ENCODE measurements around the gene CYSTM1. TPM values are rescaled to one million over a fixed set of nuclear protein-coding genes. Genes with fewer than 3 reads are reported as not detected.

Gene CYSTM1
- total and polyA plus RNA-seq, 10 donors = 25.8 to 78.3 (median 38.3) TPM

GRCh38 chr5:140252470-140253126, 77.6 kb downstream of the CYSTM1 start:
- Histone ChIP-seq H3K9me3 (no peaks in the 10 kb centered on the region), H3K4me1 (peaks cover 0 to 69% (median 25%) of the 10 kb centered on the region in 6 donors), H3K36me3 (peaks cover 0 to 64% (median 2%) of the 10 kb centered on the region in 6 donors), H3K27ac (no peak overlapping the region), H3K27me3 (replicated peaks in 1 of 7) (no peaks in the 10 kb centered on the region), H3K4me3 (no peak overlapping the region)
- DNase-seq = no peak
- 93 to 98% (median 96%) methylated on average over 10 of the region's 10 CpGs for WGBS, 5 donors
- no peak for TF ChIP-seq POLR2AphosphoS5 (IDR thresholded peaks at IDR 0.05)
- TF ChIP-seq POLR2A (IDR thresholded peaks at IDR 0.05) = no peak
- no peak for TF ChIP-seq CTCF (IDR thresholded peaks at IDR 0.05 in 8 of 11, conservative IDR thresholded peaks at IDR 0.05 in 3 of 11)
- intact Hi-C loops (cut with DNase I; ENCODE audit: low total_unique reads) = no loop called here

GRCh38 chr5:140253985-140254384, 79.0 kb downstream of the CYSTM1 start:
- TF ChIP-seq POLR2AphosphoS5 (IDR thresholded peaks at IDR 0.05) (no peak), POLR2A (IDR thresholded peaks at IDR 0.05) (no peak), CTCF (IDR thresholded peaks at IDR 0.05 in 8 of 11, conservative IDR thresholded peaks at IDR 0.05 in 3 of 11) (no peak)
- H3K36me3 ChIP-seq = peaks cover 0 to 64% (median 8%) of the 10 kb centered on the region in 6 donors
- intact Hi-C loops (cut with DNase I; ENCODE audit: low total_unique reads) = no loop called here
- H3K27me3 ChIP-seq (replicated peaks in 1 of 7) = no peaks in the 10 kb centered on the region
- DNase-seq = no peak
- peaks cover 0 to 69% (median 25%) of the 10 kb centered on the region in 6 donors for H3K4me1 ChIP-seq
- H3K9me3 ChIP-seq = no peaks in the 10 kb centered on the region
- H3K4me3 ChIP-seq = no peak overlapping the region
- no peak overlapping the region for H3K27ac ChIP-seq
- 47 to 87% (median 67%) methylated on average over 4 of the region's 4 CpGs for WGBS, 5 donors

GRCh38 chr5:140255460-140256157, 80.6 kb downstream of the CYSTM1 start:
- Histone ChIP-seq H3K4me1 (peaks cover 0 to 60% (median 17%) of the 10 kb centered on the region in 6 donors), H3K4me3 (no peak overlapping the region), H3K36me3 (peaks cover 0 to 63% (median 6%) of the 10 kb centered on the region in 6 donors), H3K27ac (no peak overlapping the region), H3K27me3 (replicated peaks in 1 of 7) (no peaks in the 10 kb centered on the region), H3K9me3 (no peaks in the 10 kb centered on the region)
- intact Hi-C loops (cut with DNase I; ENCODE audit: low total_unique reads) = no loop called here
- TF ChIP-seq POLR2A (IDR thresholded peaks at IDR 0.05) (no peak), POLR2AphosphoS5 (IDR thresholded peaks at IDR 0.05) (no peak), CTCF (IDR thresholded peaks at IDR 0.05 in 8 of 11, conservative IDR thresholded peaks at IDR 0.05 in 3 of 11) (no peak)
- 90 to 95% (median 93%) methylated on average over 4 of the region's 4 CpGs for WGBS, 5 donors
- no peak for DNase-seq

DNA sequence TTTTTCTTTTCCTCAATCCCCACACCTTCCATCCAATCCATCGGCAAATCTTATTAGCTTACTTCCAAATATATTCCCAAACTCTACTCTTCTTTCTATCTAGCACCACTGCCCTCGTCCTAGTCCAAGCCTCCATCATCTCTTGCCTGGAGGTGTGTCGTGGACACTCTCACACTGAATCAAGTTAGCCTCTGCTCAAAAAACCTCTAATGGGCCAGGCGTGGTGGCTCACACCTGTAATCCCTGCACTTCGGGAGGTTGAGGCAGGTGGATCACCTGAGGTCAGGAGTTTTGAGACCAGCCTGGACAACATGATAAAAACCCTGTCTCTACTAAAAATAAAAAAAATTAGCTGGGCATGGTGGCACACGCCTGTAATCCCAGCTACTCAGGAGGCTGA, 81.7 kb downstream of the CYSTM1 start:
- DNase-seq = no peak
- intact Hi-C loops (cut with DNase I; ENCODE audit: low total_unique reads) = no loop called here
- peaks cover 0 to 66% (median 6%) of the 10 kb centered on the region in 6 donors for H3K36me3 ChIP-seq
- TF ChIP-seq POLR2AphosphoS5 (IDR thresholded peaks at IDR 0.05) (no peak), CTCF (IDR thresholded peaks at IDR 0.05 in 8 of 11, conservative IDR thresholded peaks at IDR 0.05 in 3 of 11) (no peak), POLR2A (IDR thresholded peaks at IDR 0.05) (no peak)
- H3K9me3 ChIP-seq = no peaks in the 10 kb centered on the region
- H3K4me3 ChIP-seq = no peak overlapping the region
- 94 to 98% (median 97%) methylated on average over 6 of the region's 6 CpGs for WGBS, 5 donors
- peaks cover 2 to 60% (median 15%) of the 10 kb centered on the region in 6 donors for H3K4me1 ChIP-seq
- no peaks in the 10 kb centered on the region for H3K27me3 ChIP-seq (replicated peaks in 1 of 7)
- no peak overlapping the region for H3K27ac ChIP-seq
